Trophoblast cell (in vitro differentiated cells and primary cell): ENCODE data around the gene RPN2.
"Not testable (repeated sequence)": the region's sequence is repeated elsewhere in the genome, so short reads cannot be mapped to it uniquely, and the experiment has no call there.

ENCODE experiments used
- DNase-seq, 2 donors: peaks; one replicate each; pipeline ENCODE4 v3.0.0-alpha.2; 2016
- H2AFZ ChIP-seq: 2 replicates; pipeline ENCODE4 v1.6.1; 2013; ENCODE audit warnings: low read length, moderate library complexity, mild to moderate bottlenecking; ENCODE audit not compliant: insufficient read depth, poor library complexity
- H2AK5ac ChIP-seq: 2 replicates; pipeline ENCODE4 v1.6.1; 2013; ENCODE audit warnings: mild to moderate bottlenecking, low read length
- H2BK120ac ChIP-seq: 2 replicates; pipeline ENCODE4 v1.6.1; 2013; ENCODE audit warnings: low read length, mild to moderate bottlenecking, moderate library complexity; ENCODE audit not compliant: insufficient read depth, poor library complexity
- H2BK12ac ChIP-seq: 2 replicates; pipeline ENCODE4 v1.6.1; 2013; ENCODE audit warnings: mild to moderate bottlenecking, low read length, moderate library complexity
- H2BK5ac ChIP-seq: 2 replicates; pipeline ENCODE4 v1.6.1; 2013; ENCODE audit warnings: low read length, low read depth, moderate library complexity, mild to moderate bottlenecking; ENCODE audit not compliant: poor library complexity
- H3K14ac ChIP-seq: 2 replicates; pipeline ENCODE4 v1.6.1; 2013; ENCODE audit warnings: mild to moderate bottlenecking, low read length
- H3K18ac ChIP-seq: 2 replicates; pipeline ENCODE4 v1.6.1; 2013; ENCODE audit warnings: mild to moderate bottlenecking, low read length
- H3K23ac ChIP-seq: 2 replicates; pipeline ENCODE4 v1.6.1; 2013; ENCODE audit warnings: low read length
- H3K27ac ChIP-seq: 2 replicates; pipeline ENCODE4 v1.5.1; 2013; ENCODE audit warnings: low read depth, mild to moderate bottlenecking, inconsistent platforms, low read length, moderate library complexity
- H3K27me3 ChIP-seq: 2 replicates; pipeline ENCODE4 v1.6.1; 2013; ENCODE audit warnings: inconsistent platforms, mild to moderate bottlenecking, low read length, moderate library complexity; ENCODE audit not compliant: insufficient read depth
- H3K36me3 ChIP-seq, 2 experiments: 1 replicate in 1 of 2; 2 replicates in 1 of 2; pipeline ENCODE4 v1.6.1; 2013; ENCODE audit warnings: low read length in 2 of 2, mild to moderate bottlenecking in 2 of 2, moderate library complexity in 1 of 2; ENCODE audit not compliant: insufficient read depth in 2 of 2, control insufficient read depth in 1 of 2
- H3K4ac ChIP-seq: 2 replicates; pipeline ENCODE4 v1.6.1; 2013; ENCODE audit warnings: low read depth, mild to moderate bottlenecking, low read length, moderate library complexity
- H3K4me1 ChIP-seq, 2 experiments: 1 replicate in 1 of 2; 2 replicates in 1 of 2; pipeline ENCODE4 v1.6.1; 2013; ENCODE audit warnings: low read length in 2 of 2, mild to moderate bottlenecking in 2 of 2, moderate library complexity in 1 of 2; ENCODE audit not compliant: insufficient read depth in 2 of 2, control insufficient read depth in 1 of 2
- H3K4me2 ChIP-seq: 2 replicates; pipeline ENCODE4 v1.6.1; 2013; ENCODE audit warnings: inconsistent platforms, mild to moderate bottlenecking, low read length, moderate library complexity
- H3K4me3 ChIP-seq: 2 replicates; pipeline ENCODE4 v1.5.1; 2013; ENCODE audit warnings: mild to moderate bottlenecking, low read depth, low read length, inconsistent platforms
- H3K79me1 ChIP-seq: one replicate; pipeline ENCODE4 v1.6.1; 2013; ENCODE audit warnings: low read length
- H3K79me2 ChIP-seq: 2 replicates; pipeline ENCODE4 v1.6.1; 2013; ENCODE audit warnings: low read length, mild to moderate bottlenecking; ENCODE audit not compliant: control insufficient read depth, insufficient read depth, poor library complexity
- H3K9ac ChIP-seq: 2 replicates; pipeline ENCODE4 v1.6.1; 2013; ENCODE audit warnings: mild to moderate bottlenecking, low read length
- H3K9me3 ChIP-seq: 2 replicates; pipeline ENCODE4 v1.6.1; 2013; ENCODE audit warnings: low read depth, mild to moderate bottlenecking, control low read depth, inconsistent platforms, low read length; ENCODE audit not compliant: insufficient read depth
- H4K12ac ChIP-seq: 2 replicates; pipeline ENCODE4 v1.6.1; 2013; ENCODE audit warnings: low read depth, mild to moderate bottlenecking, low read length, moderate library complexity
- H4K8ac ChIP-seq: 2 replicates; pipeline ENCODE4 v1.6.1; 2013; ENCODE audit warnings: low read depth, mild to moderate bottlenecking, low read length, moderate library complexity
- H4K91ac ChIP-seq: one replicate; pipeline ENCODE4 v1.6.1; 2013; ENCODE audit warnings: low read depth, mild to moderate bottlenecking, low read length, moderate library complexity
- WGBS: extraction: QIAGEN DNeasy Blood & Tissue Kit; methylation state at CpG from one replicate; pipeline ENCODE4 v1.1.7; 2013; ENCODE audit warnings: missing lambda C conversion rate; ENCODE audit not compliant: insufficient read length, insufficient coverage; ENCODE audit errors: extremely low coverage; 5-methylcytosine and 5-hydroxymethylcytosine counted together

Gene RPN2

DNA sequence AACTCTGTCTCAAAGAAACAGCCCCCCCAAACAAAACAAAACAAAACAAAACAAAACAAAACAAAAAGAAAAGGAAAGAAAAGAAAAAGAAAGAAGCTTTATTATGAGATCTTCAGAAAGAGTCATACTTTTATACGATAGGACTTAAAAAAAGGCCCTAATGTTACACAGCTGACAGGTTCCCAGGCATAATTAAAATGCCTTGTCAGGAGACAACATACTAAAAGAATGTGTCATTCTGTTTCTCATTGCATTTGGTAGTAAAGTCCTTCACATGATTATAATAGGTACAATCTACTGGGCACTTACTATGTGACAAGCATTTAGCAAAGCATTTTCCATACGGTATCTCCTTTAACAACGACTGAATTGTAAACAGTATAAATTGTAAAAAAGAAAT, 36.4 kb upstream of the RPN2 start:
- peak; percentile 16 to 75 for DNase-seq
- H3K27me3 ChIP-seq = no peaks in the 10 kb centered on the region
- no peaks in the 10 kb centered on the region for H3K9me3 ChIP-seq
- H3K4me2 ChIP-seq = no peak overlapping the region
- H3K36me3 ChIP-seq = no peaks in the 10 kb centered on the region
- no peak overlapping the region for H3K4ac ChIP-seq
- no peak overlapping the region for H4K8ac ChIP-seq
- H3K27ac ChIP-seq = no peak overlapping the region
- no CpG with 5 or more reads among the region's 3 CpGs for WGBS
- H2AFZ ChIP-seq = no peak overlapping the region
- H2BK120ac ChIP-seq = no peak overlapping the region
- H3K4me1 ChIP-seq = no peaks in the 10 kb centered on the region
- H4K91ac ChIP-seq = no peak overlapping the region
- H3K79me1 ChIP-seq = no peaks in the 10 kb centered on the region
- H3K9ac ChIP-seq = no peak overlapping the region
- no peak overlapping the region for H3K23ac ChIP-seq
- no peak overlapping the region for H2BK5ac ChIP-seq
- no peak overlapping the region for H3K14ac ChIP-seq
- H3K4me3 ChIP-seq = no peak overlapping the region
- no peak overlapping the region for H3K18ac ChIP-seq
- H2BK12ac ChIP-seq = no peak overlapping the region
- H2AK5ac ChIP-seq = no peak overlapping the region
- H3K79me2 ChIP-seq = no peaks in the 10 kb centered on the region
- H4K12ac ChIP-seq = no peak overlapping the region

DNA sequence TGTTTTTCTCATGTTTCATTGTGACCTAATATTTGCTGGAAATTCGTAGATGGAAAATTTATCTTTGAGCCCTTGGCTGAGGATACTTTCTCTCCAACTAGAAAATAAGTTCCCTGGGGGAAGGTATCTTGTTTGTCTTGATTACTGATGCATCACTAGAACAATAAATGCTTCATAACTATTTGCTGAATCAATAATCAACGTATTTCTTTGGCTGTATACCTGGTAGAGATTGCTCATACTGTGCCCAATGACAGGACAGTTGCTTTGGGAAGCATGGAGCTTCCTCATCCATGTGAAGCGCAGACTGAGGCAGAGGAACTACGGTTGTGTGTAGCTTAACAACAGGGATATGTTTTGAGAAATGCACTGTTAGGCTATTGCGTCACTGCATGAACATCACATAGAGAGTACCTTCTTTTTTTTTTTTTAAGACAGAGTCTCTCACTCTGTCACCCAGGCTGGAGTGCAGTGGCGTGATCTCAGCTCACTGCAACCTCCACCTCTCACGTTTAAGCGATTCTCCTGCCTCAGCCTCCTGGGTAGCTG, 34.2 kb upstream of the RPN2 start:
- no peaks in the 10 kb centered on the region for H3K79me1 ChIP-seq
- H3K4me3 ChIP-seq = no peak overlapping the region
- H3K18ac ChIP-seq = no peak overlapping the region
- no peak overlapping the region for H3K4ac ChIP-seq
- no peak overlapping the region for H3K4me2 ChIP-seq
- H2AFZ ChIP-seq = no peak overlapping the region
- no peak overlapping the region for H4K8ac ChIP-seq
- H2BK12ac ChIP-seq = no peak overlapping the region
- H3K9ac ChIP-seq = no peak overlapping the region
- no peak overlapping the region for H3K23ac ChIP-seq
- H3K14ac ChIP-seq = no peak overlapping the region
- no peak overlapping the region for H2BK120ac ChIP-seq
- H3K27ac ChIP-seq = no peak overlapping the region
- no peaks in the 10 kb centered on the region for H3K79me2 ChIP-seq
- H4K12ac ChIP-seq = no peak overlapping the region
- H2BK5ac ChIP-seq = no peak overlapping the region
- no peaks in the 10 kb centered on the region for H3K9me3 ChIP-seq
- H4K91ac ChIP-seq = no peak overlapping the region
- H3K27me3 ChIP-seq = no peaks in the 10 kb centered on the region
- WGBS = no CpG with 5 or more reads among the region's 8 CpGs
- no peak overlapping the region for H2AK5ac ChIP-seq
- no peak for DNase-seq
- no peaks in the 10 kb centered on the region for H3K36me3 ChIP-seq
- no peaks in the 10 kb centered on the region for H3K4me1 ChIP-seq

DNA sequence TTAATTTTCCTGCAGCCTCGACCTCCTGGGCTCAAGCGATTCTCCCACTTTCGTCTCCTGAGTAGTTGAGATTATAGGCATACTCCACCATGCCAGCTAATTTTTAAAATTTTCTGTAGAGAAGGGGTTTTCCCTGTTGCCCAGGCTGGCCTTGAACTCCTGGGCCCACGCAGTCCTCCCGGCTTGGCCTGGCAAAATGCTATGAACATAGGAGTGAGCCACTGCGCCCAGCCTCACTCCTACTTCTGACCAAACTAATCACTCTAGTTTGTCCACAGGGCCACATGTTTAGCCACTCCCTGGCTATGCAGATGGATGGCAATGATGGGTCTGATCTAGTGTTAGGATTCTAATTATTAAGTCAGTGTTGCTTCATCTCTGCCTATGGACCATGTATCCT, 31.9 kb upstream of the RPN2 start:
- no peak overlapping the region for H3K4ac ChIP-seq
- no peak overlapping the region for H4K12ac ChIP-seq
- no peak overlapping the region for H3K14ac ChIP-seq
- no peak overlapping the region for H3K27ac ChIP-seq
- no peak overlapping the region for H2BK5ac ChIP-seq
- H3K79me2 ChIP-seq = no peaks in the 10 kb centered on the region
- no peak overlapping the region for H4K8ac ChIP-seq
- no peak overlapping the region for H2AK5ac ChIP-seq
- no peaks in the 10 kb centered on the region for H3K36me3 ChIP-seq
- H2BK12ac ChIP-seq = no peak overlapping the region
- DNase-seq = no peak
- no peak overlapping the region for H2AFZ ChIP-seq
- WGBS = no CpG with 5 or more reads among the region's 6 CpGs
- no peak overlapping the region for H3K4me3 ChIP-seq
- H3K23ac ChIP-seq = no peak overlapping the region
- H4K91ac ChIP-seq = no peak overlapping the region
- no peaks in the 10 kb centered on the region for H3K79me1 ChIP-seq
- H3K9me3 ChIP-seq = no peaks in the 10 kb centered on the region
- H3K18ac ChIP-seq = no peak overlapping the region
- H2BK120ac ChIP-seq = no peak overlapping the region
- H3K9ac ChIP-seq = no peak overlapping the region
- H3K4me1 ChIP-seq = no peaks in the 10 kb centered on the region
- H3K4me2 ChIP-seq = no peak overlapping the region
- H3K27me3 ChIP-seq = no peaks in the 10 kb centered on the region

DNA sequence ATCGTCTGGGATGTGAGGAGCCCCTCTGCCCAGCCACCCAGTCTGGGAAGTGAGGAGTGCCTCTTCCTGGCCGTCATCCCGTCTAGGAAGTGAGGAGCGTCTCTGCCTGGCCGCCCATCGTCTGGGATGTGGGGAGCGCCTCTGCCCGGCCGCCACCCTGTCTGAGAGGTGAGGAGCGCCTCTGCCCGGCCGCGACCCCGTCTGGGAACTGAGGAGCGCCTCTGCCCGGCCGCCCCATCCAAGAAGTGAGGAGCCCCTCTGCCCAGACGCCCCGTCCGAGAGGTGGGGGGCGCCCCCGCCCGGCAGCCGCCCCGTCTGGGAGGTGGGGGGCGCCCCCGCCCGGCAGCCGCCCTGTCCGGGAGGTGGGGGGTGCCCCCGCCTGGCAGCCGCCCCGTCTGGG, 28.3 kb upstream of the RPN2 start:
- no CpG with 5 or more reads among the region's 33 CpGs for WGBS
- H2BK5ac ChIP-seq, H3K9ac ChIP-seq, H3K27me3 ChIP-seq, H3K4ac ChIP-seq, H4K12ac ChIP-seq, H2AFZ ChIP-seq, H3K79me2 ChIP-seq, H3K36me3 ChIP-seq, H3K9me3 ChIP-seq, H3K14ac ChIP-seq, H4K91ac ChIP-seq, H3K4me3 ChIP-seq, H4K8ac ChIP-seq, H3K4me1 ChIP-seq, H3K18ac ChIP-seq, H3K79me1 ChIP-seq, H2AK5ac ChIP-seq, DNase-seq, H3K27ac ChIP-seq, H2BK120ac ChIP-seq, H3K4me2 ChIP-seq, H2BK12ac ChIP-seq, H3K23ac ChIP-seq: not testable (repeated sequence)
